Occipital lobe (tissue), 2 donors: ENCODE data around the gene CHIA. TPM values are rescaled to one million over a fixed set of nuclear protein-coding genes. Genes with fewer than 3 reads are reported as not detected.
"Not testable (repeated sequence)": the region's sequence is repeated elsewhere in the genome, so short reads cannot be mapped to it uniquely, and the experiment has no call there.

Experiments used
- DNase-seq: peaks from one replicate; lab custom pipeline; 2025; lab: John Stamatoyannopoulos, UW
- total RNA-seq: library from RNA; depleted of rRNA; stranded (reverse); fragments of >200 nt; gene quantifications from one replicate; pipeline ENCODE4 v1.2.3, GENCODE V29; 2014

Gene CHIA
- total RNA-seq, 1 donor from 2014 or later, result not detected

DNA sequence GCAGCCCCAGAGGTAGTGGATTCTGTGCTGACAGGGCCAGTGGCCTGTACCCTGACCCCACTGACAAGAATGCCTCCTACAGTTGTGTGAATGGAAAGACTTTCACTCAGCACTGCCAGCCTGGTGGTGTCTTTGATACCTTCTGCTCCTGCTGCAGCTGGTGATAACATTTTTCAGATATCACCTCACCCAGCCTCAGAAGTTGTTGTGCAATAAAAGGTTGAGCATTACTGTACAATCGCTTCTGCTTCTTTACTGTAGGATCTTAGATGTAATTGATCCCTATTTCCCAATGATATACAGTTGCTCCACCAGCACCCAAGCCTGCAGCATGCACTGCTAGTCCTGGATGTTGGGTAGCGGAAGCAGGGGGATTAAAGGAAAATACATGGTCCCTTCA, 4.8 kb upstream of the CHIA start:
- no peak for DNase-seq

DNA sequence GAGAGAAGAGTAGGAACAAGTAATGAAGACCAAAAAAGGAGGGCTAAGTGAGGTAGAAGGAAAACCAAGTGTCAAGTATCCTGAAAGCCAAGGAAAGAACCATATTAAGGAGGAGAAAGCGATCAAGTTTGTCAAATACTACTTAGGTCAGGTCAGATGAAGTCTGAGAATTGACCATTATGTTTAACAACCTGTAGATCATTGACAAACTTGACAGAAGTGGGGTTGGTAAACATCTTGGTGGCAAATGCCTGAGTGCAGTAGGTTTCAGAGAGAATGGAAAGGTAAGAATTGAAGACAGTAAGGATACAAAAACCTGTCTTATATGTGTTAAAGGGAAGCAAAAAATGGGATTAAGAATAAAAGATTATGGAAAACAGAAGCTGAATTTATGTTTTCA, 3.7 kb upstream of the CHIA start:
- DNase-seq, result no peak

DNA sequence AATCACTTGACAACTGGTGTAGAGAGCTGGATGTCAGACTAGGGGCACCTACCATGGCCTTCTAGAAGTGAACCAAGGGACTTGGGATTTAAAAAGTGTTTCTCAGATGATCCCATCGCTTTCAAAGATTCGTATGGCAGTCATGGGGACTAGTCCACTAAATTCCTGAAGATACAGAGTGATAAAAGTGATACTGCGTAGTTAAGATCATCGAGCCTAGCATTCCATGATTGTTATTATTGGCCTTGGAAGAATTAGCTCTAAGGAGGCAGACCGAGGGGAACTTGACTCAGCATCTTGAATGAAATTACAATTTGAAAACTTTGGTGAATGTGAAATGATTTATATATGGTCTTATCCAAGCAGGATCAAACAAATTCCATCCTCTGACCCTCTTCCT, 1.3 kb upstream of the CHIA start:
- no peak for DNase-seq

DNA sequence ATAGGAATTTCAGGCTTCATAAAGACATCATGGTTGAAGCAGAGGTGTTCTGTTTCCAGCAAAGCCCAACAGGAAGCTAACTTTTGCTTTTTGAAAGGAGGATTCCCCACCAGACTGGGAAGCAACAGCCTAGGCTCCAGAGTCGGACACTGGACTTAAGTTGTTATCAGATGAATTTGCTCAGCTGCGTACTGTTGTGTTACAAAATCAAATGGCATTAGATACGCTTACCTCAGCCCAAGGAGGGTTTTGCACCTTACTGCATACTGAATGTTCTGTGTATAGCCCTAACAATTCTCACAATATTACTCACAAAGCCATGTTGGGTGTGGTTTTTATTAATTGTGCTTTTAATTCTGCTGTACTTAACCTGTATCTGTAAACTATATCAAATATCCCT, 547 bp upstream of the CHIA start:
- DNase-seq, result no peak

DNA sequence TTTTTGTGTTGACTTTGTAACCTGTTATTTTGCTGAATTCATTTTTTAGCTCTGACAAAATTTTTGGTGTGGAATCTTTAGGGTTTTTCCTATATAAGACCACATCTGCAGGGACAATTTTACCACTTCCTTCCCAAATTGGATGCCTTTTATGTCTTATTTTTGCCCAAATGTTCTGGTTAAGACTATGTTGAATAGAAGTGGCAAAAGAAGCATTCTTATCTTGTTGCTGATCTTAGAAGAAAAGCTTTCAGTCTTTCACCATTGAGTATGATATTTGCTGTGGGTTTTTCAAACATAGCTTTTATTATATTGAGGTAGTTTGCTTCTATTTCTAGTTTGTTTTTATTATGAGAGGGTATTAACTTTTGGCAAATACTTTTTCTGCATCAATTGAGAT, 3.7 kb downstream of the CHIA start:
- DNase-seq, result no peak

DNA sequence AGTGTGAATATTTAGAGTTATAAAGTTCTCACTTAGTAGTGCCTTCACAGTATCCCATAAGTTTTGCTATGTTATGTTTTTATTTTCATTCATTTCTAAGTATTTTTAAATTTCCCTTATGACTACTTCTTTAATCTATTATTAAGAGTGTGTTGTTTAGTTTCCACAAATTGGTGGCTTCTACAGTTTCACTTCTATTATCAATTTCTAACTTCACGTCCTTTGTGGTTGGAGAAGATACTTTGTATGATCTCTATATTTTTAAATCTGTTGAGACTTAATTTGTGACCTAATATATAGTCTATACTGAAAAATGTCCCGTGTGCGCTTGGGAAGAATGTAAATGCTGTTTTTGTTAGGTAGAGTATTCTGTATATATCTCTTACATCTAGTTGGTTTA, 11.7 kb downstream of the CHIA start:
- no peak for DNase-seq

DNA sequence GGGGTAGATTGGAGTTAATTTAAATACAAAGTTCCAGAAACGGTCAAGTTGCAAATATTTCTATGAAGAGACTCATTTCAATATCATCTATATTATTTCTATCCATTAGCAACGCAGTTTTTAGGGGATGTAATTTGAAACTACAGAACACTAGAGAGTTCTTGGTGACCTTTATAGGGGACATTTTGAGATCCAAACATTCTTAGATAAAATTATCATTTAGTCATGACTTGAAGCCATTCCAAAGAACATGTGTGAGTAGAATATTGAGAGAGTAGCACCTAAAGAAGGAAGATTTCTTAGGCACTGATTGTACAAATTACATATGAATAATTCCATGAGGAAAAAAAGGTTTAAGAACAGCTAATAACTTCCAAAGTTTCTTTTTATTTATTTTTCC, 19.0 kb downstream of the CHIA start:
- no peak for DNase-seq

DNA sequence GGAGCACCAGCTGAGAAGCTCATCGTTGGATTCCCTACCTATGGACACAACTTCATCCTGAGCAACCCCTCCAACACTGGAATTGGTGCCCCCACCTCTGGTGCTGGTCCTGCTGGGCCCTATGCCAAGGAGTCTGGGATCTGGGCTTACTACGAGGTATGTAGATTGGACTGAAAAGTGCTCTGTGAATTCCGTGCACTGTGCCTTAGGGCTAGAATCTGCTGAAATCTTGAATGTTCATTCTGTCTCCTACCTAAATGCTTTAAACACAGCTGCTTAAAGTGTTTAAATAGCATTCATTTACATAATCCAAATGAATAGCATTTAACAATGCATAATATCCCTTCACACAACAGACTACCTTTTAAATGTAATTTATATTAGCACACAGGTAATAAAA, 27.9 kb downstream of the CHIA start:
- DNase-seq, result no peak

DNA sequence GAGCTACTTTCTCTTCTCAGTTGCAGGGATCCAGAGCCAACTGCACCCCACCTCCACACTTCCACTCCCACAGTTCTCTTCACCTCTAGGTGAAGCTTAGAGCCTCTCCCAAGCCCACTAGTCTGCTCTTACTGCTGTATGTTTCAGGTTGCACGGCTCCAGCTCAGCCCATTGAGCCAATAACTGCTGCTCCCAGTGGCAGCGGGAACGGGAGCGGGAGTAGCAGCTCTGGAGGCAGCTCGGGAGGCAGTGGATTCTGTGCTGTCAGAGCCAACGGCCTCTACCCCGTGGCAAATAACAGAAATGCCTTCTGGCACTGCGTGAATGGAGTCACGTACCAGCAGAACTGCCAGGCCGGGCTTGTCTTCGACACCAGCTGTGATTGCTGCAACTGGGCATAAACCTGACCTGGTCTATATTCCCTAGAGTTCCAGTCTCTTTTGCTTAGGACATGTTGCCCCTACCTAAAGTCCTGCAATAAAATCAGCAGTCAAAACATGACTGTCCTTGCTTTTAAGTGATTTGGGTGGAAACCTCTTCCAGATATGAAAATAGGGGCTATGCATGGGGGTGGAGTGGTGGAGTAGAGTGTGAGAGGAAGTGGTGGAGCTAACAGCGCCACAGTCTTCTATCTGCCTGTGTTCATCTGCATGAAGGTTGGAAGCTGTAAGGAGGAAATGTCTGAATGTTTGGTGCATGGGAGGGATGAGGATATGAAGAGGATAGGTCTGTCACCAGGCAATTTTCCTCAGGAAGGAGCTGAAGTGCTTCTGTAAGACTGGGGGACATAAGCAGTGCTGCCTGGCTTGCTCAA, 29.6 kb downstream of the CHIA start:
- no peak for DNase-seq

DNA sequence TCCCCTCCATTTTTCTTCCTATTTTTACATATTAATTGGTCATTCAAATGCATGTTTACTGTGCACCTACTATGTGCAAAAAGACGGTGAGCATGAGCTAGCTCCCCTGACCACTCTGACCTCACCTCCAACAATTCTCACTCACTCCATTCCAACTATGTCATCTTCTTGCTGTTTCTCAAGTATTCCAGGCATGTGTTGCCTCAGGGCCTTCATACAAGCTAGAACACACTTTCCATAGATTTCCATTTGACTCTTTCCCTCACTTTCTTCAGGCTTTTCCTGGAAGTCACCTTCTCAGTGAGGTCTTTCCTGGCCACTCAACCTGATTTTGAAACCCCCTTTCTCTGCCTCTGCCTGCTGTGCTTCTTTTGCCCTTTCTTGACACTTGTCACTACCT, 32.6 kb downstream of the CHIA start:
- no peak for DNase-seq

DNA sequence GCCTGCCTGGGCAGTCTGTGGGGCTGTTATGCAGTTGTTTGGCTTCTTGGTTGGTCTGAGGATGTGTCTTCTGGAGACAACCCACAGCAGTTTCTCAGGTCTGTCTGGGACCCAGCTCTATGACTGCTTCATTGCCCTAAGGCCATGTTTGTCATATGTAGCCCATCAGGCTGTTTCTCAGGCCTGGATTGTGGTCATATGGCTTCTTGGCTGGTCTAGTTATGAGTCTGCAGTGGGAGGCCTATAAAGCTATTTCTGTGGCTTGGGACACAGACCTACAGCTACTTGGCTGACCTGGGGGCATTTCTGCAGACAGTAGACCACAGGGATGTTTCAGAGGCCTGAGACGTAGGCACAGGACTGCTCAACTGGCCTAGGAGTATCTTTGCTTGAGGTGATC, 41.5 kb downstream of the CHIA start:
- no peak for DNase-seq

DNA sequence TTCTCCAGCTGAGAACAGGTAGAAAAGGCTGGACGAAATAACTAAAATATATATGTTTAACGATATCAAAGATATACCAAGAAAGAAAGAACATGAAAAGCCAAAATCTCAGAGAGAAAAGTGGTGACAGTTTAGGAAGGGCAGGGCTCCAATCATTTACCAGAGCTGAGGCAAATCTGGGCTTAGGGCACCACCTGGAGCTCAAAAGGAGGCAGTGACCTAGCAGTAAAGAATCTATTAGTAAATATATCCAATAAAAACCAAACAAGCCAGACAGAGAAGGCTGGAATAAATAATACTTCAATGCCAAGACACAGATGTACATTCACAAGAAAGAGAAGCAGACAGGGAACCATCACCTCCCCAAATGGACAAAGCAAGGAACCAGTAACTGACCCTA, 43.5 kb downstream of the CHIA start:
- DNase-seq, result no peak

DNA sequence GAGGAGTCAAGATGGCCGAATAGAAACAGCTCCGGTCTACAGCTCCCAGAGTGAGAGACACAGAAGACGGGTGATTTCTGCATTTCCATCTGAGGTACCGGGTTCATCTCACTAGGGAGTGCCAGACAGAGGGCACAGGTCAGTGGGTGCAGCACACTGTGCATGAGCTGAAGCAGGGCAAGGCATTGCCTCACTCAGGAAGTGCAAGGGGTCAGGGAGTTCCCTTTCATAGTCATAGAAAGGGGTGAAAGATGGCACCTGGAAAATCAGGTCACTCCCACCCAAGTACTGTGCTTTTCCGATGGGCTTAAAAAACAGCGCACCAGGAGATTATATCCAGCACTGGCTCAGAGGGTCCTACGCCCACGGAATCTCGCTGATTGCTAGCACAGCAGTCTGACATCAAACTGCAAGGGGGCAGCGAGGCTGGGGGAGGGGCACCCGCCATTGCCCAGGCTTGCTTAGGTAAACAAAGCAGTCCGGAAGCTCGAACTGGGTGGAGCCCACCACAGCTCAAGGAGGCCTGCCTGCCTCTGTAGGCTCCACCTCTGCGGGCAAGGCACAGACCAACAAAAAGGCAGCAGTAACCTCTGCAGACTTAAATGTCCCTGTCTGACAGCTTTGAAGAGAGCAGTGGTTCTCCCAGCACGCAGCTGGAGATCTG, 44.7 kb downstream of the CHIA start:
- not testable (repeated sequence) for DNase-seq

DNA sequence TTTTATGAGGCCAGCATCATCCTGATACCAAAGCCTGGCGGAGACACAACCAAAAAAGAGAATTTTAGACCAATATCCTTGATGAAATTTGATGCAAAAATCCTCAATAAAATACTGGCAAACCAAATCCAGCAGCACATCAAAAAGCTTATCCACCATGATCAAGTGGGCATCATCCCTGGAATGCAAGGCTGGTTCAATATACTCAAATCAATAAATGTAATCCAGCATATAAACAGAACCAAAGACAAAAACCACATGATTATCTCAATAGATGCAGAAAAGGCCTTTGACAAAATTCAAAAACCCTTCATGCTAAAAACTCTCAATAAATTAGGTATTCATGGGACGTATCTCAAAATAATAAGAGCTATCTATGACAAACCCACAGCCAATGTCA, 48.2 kb downstream of the CHIA start:
- not testable (repeated sequence) for DNase-seq

DNA sequence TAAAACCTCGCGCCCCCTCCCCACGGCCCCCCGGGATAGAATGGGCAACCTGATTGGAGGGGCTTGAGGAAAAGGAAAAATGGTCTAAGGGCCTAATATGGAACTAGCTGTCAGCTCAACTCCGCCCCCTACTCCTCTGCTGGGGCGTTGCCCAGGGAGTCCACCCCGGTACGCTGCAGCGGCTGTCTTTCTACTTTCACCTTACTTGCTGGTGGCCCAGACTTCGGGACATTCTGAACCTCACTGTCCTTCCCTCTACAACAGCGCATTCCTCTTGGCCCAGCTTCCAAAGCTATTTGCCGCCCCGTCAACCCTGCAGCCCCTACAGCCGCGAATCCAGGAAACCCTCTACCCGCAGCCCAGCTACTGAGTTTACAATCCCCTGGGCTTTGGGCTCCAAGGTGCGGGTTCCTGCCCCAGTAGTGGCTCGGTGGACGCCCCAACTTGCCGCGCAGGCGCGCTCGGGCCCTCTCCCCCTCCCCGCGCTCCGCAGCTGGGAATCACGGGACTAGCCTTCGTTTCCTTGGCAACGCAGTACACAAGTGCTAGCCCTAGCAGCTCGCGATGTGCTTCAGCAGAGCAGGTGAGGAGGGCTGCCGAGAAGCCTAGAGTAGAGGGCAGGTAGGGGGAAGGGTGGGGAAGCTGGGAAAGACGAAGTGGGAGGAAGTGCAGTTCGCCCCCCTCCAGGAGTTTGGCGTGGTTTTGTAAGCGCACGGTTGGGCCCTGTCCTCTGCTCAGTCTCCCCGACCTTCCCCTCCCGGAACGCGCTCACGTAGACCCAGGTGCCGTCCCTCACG, 55.6 kb downstream of the CHIA start:
- DNase-seq, result peak; percentile 77

DNA sequence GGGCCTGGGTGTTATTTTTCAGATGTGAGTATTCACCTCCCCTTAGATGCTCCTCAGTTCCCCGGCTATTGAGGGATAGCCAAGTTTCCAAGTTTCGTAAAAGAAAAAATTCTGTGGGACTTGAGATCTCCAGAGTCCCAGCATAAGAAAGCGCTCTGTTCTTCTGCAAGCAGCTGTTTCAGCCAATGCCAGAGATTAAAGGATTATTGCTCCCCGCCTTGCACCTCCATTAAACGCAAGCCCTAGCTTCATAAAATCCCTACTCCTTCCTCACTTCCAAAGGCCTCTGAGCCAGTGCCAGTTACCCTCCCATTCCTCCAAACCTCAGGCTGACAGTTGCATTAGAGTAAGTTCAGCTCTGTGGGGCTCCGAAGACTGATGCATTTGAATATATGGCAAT, 56.4 kb downstream of the CHIA start:
- no peak for DNase-seq

DNA sequence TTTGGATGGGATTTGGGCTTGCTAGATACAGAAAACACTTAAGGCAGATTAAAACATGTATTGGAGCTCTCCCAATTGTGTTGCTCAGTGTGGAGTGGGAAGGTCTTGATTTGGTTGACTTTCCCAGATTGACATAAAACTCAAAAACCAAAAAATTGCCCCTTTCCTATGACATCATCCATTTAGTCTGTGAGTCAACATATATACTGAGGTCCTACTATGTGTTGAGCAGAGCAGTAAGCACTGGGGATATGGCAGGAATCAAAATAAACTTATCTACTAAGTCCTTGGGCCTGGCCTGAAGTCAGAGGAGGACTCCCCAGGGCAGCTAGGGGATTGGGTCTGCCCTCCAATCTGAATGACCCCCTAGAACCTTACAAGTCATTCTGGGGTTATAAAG, 61.0 kb downstream of the CHIA start:
- DNase-seq, result no peak

DNA sequence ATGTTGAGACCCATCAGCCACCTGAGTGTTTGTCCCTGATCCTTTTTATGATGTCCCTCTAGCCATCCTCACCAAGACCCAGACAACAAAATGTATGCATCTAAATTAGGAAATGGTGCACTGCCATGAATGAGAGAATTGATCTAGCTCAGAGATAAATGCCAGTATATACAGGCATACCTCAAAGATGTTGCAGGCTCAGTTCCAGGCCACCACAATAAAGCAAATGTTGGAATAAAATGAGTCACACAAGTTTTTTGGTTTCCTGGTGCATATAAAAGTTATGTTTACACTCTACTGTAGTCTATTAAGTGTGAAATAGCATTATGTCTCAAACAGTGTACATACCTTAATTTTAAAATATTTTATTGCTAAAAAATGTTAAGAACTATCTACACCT, 63.9 kb downstream of the CHIA start:
- DNase-seq, result no peak

DNA sequence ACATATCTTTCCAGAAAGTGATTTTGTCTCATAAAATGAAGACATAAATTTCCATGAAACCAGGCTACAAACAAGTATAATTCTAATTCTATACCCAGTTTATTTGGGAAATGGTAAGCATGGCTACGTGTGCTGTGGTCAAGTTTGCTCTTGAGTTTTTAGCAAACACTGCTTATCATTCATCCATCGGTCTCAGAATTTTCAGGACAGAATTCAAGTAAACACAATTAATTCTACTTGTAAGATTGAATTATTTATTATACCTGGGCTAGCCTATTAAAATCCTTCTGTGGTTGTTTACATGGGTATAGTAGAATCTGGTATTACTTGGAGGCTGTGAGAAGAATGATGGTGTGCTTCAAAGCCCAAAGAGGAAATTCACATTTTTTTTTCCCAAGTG, 68.3 kb downstream of the CHIA start:
- DNase-seq, result no peak

DNA sequence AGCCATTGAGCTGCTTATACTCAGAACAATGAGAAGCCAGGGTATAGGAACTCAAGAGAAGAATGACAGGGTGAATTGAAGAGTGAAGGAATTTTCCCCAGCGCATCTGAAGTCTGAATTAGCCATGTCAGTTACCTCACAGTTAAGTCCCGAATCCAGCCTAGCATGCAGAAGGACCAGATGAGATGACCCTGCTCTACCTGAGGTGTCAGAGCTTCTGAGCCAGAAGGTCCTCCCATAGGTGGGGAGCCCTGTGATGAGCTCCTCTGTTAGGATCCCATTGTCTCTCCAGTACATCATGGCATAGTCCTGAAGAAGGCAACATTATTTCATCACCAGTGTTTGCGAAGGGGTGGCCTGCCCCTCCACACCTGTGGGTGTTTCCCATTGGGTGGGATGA, 68.7 kb downstream of the CHIA start:
- DNase-seq, result no peak

DNA sequence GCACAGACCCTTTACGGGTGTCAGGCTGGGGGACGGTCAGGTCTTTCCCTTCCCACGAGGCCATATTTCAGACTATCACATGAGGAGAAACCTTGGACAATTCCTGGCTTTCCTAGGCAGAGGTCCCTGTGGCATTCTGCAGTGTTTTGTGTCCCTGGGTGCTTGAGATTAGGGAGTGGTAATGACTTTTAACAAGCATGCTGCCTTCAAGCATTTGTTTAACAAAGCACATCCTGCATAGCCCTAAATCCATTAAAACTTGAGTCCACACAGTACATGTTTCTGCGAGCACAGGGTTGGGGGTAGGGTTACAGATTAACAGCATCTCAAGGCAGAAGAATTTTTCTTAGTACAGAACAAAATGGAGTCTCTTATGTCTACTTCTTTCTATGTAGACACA, 69.6 kb downstream of the CHIA start:
- not testable (repeated sequence) for DNase-seq

DNA sequence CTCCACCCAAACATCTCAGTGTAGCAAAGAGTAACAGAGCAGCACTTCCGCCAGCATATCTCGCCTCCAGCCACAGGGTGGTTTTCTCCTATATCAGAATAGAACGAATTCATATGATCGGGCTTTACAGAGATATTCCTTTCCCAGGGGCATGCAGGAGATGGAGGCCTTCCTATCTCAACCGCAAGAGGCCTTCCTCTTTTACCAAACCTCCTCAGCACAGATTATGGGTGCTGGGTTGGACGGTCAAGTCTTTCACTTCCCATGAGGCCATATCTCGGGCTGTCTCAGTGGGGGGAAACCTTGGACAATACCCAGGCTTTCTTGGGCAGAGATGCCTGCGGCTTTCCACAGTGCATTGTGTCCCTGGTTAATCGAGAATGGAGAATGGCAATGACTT, 71.1 kb downstream of the CHIA start:
- DNase-seq, result no peak

DNA sequence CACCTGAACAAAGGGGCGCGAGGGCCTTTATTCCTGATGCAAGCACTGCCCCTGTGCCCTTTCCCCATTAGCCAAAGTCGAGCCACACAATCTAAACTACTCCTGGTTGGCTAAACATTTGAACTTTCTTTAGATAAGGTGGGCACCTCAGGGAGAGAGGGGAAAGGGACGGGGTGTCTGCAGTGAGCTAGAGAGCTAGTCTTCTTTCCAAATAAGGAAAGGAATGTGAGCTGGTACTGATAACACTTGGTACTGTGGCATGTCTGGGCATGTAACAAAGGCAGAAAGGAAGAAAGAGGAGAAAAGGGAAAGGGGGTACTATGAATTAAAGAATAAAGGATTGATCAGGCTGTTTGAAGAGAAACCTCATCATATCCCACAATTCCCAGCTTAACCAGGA, 74.0 kb downstream of the CHIA start:
- no peak for DNase-seq
